ENCODE measurements around the gene KRTAP10-2.
"Not testable (repeated sequence)": the region's sequence is repeated elsewhere in the genome, so short reads cannot be mapped to it uniquely, and the experiment has no call there.

KRTAP10-2 gene

GRCh38 chr21:44564886-44565598 is 13.7 kb upstream of the KRTAP10-2 start:
- DNase-seq: no peak

GRCh38 chr21:44564099-44564498 is 12.8 kb upstream of the KRTAP10-2 start:
- no peak for DNase-seq

- no peak for DNase-seq
These were observed 7.4 kb upstream of the KRTAP10-2 start, which contains the start of gene KRTAP10-3 for GRCh38 chr21:44558695-44559094. TSS of gene KRTAP10-3 (minus strand) at chr21:44558795. CDS start at chr21:44558715, 80 bp downstream.

GRCh38 chr21:44558329-44558675 is 7.0 kb upstream of the KRTAP10-2 start:
- DNase-seq: not testable (repeated sequence)

GRCh38 chr21:44557491-44558328 is 6.4 kb upstream of the KRTAP10-2 start:
- DNase-seq: no peak

GRCh38 chr21:44556879-44557278 is 5.6 kb upstream of the KRTAP10-2 start:
- DNase-seq: no peak

GRCh38 chr21:44555200-44555875 is 4.0 kb upstream of the KRTAP10-2 start:
- no peak for DNase-seq

GRCh38 chr21:44552681-44553080 is 1.4 kb upstream of the KRTAP10-2 start:
- no peak for DNase-seq

- DNase-seq: no peak
These were observed 831 bp upstream of the KRTAP10-2 start for GRCh38 chr21:44552136-44552535.

GRCh38 chr21:44550807-44551206 is 498 bp downstream of the KRTAP10-2 start:
- no peak for DNase-seq

GRCh38 chr21:44550285-44550684 is 1.0 kb downstream of the KRTAP10-2 start:
- not testable (repeated sequence) for DNase-seq

- no peak for DNase-seq
These were observed 1.6 kb downstream of the KRTAP10-2 start for GRCh38 chr21:44549525-44550211.

GRCh38 chr21:44548922-44549321 is 2.4 kb downstream of the KRTAP10-2 start:
- DNase-seq: no peak

GRCh38 chr21:44548381-44548780 is 2.9 kb downstream of the KRTAP10-2 start:
- DNase-seq: no peak

- no peak for DNase-seq
These were observed 3.5 kb downstream of the KRTAP10-2 start for GRCh38 chr21:44547656-44548331.

GRCh38 chr21:44544566-44544965 is 6.7 kb downstream of the KRTAP10-2 start:
- DNase-seq: no peak

GRCh38 chr21:44542716-44543115 is 8.6 kb downstream of the KRTAP10-2 start:
- no peak for DNase-seq

GRCh38 chr21:44540741-44541288 is 10.5 kb downstream of the KRTAP10-2 start:
- DNase-seq: no peak

- no peak for DNase-seq
These were observed 11.2 kb downstream of the KRTAP10-2 start, which contains the start of gene KRTAP10-1 for GRCh38 chr21:44539991-44540666. TSS of gene KRTAP10-1 (minus strand) at chr21:44540195. CDS start at chr21:44540150, 45 bp downstream.

GRCh38 chr21:44539046-44539445 is 12.3 kb downstream of the KRTAP10-2 start:
- DNase-seq: no peak

Data from NCI-H2029 treated with DMSO at 0.1 percent for 48 hours (cell line).